GM21447 (cell line): Measurements from ENCODE around the gene HRH3.

Experiments
- ATAC-seq: cut with Tn5 transposase; IDR thresholded peaks from one replicate; pipeline ENCODE4 v1.9.1; 2021; ENCODE audit not compliant: unreplicated experiment

The HRH3 gene

DNA sequence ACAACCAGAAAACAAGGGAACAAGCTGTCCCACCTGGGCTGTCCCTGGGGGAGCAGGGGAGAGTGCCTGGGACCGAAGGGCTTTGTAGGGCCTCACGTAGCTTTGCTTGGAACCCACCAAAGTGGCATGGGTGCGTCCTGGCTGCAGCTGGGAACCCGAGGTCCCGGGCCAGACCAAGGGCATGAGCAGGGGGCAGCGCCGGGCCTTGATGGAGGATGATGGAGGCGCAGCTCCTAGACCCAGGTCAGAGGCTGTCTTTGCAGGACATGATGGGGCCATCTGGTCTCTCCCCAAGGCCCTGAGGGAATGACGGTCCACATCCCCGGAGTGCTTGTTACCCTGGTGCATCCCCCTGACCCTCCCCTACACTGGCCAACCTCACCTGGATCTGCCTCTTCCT lies 10.6 kb upstream of the HRH3 start:
- no peak for ATAC-seq

DNA sequence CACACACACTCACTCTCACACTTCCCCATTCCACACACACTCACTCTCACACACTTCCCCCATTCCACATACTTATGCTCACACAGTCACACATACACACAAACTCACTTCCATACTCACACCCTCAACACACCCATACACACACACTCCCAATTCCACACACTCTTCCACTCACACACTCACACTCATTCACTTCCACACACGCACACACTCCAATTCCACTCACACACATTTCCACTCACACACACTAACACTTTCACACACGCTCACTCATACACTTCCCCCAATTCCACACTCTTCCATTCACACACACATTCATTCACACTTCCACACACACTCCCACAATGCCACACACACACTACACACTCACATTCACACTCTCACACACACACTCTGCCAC lies 10.2 kb upstream of the HRH3 start:
- no peak for ATAC-seq

DNA sequence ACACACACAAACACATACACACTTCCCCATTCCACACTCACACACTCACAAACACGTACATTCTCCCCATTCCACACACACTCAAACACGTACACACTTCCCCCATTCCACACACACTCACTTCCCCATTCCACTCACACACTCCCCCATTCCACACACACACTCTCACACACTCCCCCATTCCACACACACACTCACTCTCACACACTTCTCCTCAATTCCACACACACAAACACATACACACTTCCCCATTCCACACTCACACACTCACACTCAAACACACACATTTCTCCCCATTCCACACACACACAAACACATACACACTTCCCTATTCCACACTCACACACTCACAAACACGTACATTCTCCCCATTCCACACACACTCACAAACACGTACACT lies 9.6 kb upstream of the HRH3 start:
- ATAC-seq: no peak

DNA sequence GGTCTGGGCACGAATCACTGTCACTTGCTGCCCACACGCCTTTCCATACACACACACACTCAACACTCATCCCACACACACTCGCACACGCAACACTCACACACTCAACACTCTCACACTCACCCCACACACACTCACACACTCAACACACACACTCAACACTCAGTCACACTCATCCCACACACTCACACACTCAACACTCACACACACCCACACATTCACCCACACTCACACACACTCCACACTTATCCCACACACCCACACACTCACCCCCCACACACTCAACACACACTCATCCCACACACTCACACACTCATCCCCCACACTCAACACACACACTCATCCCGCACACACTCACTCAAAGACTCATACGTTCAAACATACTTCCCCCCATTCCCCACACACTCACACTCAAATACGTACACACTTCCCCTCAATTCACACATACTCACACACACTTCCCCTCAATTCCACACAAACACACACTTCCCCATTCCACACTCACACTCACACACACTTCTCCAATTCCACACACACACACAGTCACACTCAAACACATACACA lies 9.0 kb upstream of the HRH3 start:
- no peak for ATAC-seq

DNA sequence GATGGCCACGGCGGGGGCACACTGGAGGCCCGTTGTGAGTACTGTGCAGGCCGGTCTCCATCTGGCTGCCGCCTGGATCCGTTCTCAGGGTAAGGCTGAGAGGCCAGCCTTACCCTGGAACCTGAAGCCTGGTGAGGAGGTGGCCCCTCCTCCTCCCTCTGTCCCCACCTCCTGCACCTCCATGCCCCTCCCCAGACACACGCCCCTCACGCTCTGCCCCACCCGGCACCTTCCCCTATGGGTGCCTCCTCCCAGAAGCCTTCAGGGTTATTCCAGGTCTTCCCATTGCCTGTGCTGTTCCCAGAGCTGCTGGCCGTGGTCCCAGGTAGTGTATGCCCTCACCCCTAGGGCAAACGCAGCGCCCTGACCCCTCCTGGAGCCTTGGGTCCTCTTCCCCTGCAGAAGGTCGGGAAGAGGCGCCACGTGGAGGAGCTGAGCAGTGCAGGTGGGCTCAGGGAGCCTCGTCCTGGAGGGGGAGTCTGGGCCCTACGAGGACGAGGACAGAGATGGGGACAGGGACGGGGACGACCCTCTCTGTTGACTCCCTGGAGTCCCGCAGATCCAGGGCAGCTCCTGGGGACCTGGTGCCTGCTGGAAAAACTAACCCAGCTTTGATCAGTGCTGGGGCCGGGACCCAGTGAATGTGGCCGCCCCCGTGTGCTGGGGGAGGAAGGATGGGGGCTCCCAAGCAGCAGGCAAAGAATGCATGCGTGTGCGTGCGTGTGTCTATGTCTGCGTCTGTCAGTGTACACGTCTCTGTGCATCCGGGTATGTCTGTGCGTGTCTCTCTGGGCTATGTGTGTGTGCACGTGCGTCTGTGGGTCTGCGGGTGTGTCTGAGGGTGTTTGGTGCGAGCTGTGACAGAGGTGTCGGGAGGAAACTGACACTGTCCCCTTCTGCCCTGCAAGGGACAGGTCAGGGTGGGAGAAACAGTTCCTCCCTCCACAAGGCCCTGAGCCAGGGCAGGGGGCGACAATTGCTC lies 8.2 kb upstream of the HRH3 start:
- ATAC-seq: no peak

DNA sequence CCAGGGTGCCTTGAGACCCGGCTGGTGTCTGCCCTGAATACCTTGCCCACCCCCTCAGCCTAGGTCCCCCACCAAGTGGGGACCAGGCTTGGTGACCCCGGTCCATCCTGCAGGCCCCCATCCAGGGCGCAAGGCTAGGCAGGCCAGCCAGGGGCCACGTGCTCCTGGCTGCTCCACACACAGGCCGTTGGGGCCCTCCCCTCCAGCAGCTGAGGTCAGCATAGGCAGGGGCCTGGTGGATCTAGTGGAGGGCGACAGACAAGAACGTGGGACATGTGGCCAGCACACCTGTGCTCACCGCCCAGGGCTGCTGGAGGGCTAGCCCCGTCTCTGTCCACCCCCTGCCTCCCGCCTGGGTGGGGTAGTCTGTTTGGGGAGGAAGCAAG lies 7.5 kb upstream of the HRH3 start:
- no peak for ATAC-seq

DNA sequence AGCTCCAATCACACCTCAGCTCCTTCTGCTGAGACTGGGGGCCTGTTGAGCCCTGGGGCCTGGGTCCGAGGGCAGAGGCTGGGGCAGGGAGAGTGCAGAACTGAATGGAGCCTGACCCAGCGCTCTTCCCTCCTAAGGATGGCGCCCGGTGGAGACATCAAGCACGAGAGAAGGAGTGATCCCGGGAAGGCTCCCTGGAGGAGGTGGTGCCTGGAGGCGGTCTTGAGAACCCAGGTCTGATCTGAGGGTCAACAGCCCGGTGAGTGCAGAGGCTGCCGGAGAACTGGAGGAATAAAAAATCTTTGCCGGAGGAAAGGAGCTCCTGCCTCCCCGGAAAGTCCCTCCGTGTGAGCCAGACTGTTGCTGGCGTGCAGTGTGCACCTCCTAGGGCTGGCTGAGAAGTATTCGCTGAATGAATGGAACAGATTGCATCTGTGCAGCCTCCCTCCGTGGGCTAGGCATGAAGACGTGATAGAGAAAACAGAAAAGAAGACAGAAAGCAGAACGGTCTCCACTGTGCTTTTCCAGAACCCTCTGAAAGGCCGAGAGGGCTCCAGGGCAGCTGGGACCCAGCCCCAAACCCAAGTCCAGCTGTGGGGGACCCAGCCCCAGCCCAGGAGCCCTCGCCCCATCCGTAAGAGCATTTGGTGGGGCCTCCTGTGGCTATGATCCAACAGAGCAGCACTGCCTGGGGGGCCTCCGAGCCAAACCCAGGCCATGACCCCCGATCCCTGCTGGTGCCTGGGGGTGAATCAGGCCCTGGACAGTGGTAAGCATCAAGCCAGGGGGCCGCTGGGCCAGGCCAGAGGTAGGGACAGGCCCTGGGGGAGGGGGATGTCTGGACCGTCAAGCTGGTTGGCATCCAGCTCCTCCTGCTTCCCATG lies 6.9 kb upstream of the HRH3 start:
- no peak for ATAC-seq

DNA sequence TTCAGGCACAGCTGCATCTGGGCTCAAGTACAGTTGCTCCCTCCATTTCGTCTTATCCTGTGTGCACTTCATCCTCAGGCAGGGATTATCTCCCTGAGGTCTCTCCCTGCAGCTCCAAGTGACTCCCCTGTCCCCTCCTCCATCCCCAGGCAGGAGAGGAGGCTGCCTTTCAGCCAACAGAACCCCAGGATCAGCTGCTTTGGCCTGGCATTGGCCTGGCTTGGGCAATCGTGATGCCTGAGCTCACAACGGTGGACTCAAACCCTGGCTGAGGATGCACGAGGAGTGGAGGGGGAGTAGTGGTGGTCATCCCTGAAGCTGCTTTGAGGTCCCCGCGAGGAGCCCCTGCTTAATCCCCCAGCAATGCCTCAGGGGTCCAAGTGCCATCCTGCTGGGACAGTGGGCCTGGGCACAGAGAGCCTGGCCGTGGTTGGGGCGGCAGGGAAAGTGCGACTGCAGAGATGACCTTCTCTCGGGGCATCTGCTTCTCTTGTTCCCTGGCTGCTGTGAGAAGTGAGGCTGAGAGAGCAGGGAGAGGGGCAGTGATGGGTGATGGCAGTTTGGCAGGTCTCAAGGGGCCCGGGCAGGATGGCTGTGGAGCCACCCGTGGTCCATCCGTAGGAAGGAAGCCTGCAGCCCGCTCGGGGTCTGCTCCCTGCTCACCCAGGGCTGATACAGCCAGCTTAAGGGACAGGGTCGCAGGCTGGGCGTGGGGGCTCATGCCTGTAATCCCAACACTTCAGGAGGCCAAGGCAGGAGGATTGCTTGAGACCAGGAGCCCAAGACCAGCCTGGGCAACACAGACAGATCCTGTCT lies 6.0 kb upstream of the HRH3 start:
- no peak for ATAC-seq

DNA sequence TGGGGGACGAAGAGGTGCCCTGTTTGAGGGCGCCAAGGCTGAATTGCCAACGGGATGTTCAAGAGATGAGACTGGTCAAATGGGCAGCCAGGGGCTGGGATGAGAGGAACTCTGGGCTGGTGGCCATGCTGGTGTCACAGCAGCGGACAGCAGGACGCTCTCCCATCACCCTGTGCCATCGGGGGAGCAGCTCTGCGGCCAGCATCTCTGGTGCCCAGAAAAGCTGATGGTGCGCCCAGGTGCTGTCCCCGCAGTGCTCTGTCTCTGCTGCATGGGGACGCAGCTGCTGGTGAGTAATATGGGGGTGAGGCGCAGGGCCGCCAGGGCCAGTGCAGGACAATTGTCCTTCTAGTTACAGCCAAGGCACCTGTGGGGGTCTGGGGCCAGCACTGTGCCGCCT lies 4.9 kb upstream of the HRH3 start:
- no peak for ATAC-seq

DNA sequence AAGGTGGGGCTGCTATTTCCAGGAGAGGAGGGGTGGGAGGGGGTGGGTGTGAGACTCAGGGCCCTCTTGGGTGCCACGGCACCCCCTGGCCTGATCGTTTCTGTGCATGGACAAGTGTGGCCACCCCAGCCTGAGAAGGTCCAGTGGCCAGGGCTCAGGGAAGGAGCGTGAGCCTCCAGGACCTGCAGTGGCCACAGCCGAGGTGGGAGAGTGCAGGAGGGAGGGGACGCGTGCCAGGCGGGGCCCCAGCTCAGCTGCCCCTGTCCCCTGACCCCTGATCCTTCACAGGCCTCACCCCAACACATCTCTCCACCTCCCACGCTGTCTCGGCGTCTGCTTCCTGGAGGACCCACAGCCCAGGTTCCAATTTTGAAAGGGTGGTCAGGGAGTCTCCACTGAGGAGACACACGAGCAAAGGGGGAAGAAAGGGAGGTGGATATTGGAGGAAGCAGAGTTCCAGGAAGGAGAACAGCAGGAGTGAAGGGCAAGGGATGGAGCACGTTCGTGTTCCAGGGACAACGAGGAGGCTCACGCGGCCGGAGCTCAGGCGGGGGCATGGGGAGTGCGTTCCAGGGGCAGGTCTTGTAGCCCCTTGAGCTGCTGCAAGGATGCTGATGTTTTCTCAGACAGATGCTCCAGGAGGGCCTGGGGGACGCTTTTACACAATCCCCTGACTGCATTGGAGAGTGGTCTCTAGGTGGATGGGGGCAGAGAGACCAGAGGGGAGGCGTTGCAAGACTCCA lies 4.2 kb upstream of the HRH3 start:
- ATAC-seq: no peak

DNA sequence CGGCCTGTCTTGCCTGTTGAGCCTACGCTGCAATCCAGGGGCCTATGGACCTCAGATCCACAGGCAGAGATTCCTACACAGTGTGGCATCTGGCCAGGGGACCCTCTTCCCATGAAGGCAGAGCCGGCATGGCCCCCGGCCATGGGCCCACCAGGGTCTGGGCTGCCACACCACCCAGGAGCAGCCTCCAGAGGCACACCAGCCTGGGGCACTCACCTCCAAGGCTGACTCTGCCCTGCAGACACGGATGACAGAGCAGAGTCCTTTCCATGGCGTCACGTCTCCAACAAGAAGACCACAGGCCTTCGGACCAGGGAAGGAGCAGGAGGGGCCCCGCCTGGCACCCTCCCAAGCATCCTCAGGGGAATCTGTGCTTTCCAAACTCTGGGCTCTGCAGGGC lies 3.5 kb upstream of the HRH3 start:
- ATAC-seq: no peak

DNA sequence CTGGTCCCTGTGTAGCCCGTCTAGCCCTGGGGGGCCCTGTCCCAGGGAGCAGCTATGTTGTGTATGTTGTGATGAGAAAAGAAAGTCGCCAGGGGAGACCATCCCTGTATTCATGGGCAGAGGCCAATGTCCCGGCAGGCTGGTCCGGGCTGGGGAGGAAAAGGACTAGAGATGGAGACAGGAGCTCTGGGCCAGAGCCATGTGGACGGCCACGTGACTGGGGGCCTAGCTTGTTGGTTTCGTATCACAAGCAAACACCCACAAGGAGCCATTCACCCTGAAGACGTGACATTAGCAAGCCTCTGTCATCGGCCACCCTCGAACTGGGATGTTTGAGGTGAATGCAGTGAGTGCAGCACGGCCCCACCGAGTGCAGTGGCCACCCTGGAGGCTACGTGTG lies 2.9 kb upstream of the HRH3 start:
- ATAC-seq: no peak

DNA sequence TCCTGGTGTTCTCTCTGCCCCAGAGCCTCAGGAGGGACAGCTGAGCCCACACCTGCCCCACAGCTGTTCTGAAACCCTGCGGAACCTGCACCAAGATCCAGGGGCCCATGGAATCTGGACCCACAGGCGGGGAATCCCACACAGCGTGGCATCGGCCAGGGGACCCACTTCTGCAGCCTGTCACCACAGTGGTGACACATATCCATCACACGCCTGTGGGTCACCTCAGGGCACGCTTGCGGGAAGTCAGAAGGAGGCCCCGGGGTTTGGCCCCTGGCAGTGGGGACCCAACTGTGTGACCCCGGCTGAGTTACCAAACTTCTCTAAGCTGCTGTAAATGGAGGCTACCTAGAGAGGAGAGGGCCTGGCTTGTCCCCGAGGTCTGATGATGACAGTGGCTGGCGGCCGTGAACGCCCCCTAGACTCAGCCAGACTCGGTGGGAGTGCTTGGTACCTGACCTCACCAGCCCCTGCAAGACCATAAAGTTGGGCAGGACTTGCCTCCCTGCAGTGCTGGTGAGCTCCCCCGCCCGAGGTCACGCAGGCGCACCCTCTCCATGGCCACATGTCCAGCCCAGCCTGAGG lies 2.3 kb upstream of the HRH3 start:
- ATAC-seq: no peak

DNA sequence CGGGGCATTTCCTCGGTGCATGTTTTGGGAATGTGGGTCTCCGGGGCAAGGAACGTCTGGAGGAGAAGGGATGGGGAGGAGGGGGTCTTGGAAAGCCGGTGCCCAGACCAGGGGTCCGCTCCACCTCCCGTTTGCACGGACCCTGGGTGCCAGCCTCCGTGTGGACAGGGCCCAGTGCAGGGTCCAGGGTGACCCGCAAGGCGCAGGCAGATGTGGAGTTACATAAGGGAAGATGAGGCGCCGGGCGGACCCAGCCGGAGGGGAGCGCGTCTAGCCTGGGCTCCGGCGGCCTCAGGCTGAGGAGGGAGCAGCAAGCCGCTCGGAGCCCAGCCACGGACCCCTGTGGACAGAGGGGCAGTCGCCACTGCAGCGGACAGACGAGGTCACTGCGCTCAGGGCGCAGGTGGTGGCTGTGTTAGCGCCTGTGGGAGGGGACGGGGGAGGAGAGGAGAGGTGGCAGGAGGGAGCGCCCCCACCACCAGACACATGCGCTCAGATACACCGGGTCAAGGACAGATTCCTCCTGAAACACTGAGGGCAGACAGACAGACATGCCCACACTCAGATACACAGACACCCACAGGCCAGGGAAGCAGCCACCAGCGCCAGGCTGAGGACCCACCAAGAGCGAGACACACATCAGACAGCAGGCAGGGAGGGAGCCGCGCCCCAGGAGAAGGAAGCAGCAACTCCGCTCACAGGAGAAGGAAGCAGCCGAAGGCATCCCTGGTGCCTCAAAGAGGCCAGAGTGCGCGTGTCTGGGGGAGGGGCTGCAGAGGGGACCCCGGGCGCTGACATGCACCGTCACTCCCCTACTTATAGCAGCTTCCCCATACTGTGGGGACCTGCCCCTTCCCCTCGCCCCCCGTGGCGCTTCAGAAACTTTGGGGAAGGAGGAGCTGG lies 839 bp upstream of the HRH3 start:
- no peak for ATAC-seq

DNA sequence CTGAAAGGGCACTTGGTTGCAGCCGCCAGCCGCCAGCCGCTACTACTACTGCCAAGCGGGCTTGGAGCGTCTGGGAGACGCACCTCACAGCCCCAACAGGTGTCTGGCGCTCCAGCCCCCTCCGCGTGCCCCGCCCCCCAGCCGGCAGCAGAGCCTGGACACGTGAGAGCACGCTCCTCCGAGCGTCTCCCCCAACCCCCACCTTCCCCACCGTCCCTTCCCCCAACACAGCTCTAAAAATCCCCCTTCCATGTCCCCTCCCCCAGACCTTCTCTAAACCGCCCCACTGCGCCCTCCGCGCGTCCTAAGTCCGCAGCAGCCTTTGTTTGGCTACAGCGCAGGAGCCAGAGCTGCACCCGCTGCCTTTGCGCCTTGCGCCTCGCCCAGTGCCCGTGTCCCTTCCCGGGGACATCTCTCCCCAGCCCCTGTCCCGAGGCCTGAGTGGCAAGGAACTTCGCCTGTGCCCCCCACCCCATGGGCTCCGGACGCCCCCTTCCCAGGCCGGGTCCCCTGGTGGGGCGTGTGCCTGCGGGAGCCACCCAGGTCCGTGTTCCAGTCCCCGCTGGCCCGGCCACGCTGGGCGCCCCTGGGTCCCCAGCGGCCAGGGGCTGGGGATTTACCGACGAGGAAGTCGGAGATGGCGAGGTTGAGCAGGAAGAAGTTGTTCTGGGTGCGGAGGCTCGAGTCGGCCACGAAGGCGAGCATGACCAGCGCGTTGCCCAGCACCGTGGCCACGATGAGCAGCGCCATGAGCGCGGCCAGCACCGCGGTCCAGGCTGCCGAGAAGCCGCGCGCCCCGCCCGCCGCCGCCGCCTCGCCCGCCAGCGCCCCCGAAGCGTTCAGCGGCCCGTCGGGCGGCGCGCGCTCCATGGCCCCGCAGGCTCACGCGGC lies 732 bp downstream of the HRH3 start:
- ATAC-seq: no peak

DNA sequence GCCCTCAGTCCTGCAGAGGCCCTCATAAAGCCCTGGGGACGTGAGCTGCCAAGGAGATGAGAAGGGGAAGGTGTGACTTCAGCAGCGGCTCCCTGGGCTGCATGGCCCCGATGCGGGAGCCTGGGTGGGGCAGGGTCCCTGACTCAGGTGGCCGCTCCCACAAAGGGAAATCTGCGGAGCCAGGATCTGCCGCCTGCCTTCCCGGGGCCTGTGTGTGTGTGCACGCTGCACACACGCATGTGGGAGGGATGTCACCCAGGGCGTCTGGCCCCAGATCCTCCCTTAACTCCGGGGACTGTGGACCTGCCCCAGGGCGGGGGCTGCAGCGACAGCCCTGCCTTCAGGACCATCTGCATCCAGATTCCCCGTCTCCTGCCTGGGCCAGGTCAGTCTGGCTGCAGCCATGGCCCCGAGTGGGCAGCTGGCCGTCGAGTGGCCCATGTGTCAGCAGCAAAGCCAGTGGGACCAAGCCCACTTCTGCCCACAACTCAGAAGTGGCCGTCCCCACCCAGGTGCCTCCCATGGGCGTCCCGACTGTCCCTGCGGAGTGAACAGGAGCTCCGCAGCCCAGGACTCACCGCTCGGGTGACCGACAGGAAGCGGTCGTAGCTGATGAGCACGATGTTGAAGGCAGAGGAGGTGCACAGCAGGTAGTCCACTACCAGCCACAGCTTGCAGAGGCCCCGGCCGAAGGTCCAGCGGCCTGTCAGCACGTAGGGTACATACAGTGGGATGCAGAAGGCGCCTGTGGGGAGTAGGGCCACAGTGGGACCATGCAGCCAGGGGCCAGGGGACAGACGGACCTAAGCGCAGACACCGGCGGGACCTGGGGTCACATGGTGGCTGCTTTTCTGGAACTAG lies 1.9 kb downstream of the HRH3 start:
- no peak for ATAC-seq
